ENCODE measurements around the gene RRAS2. TPM values are rescaled to one million over a fixed set of nuclear protein-coding genes. Genes with fewer than 3 reads are reported as not detected.

The RRAS2 gene
- polyA plus RNA-seq, 1 of the 3 experiments (the other 2 are of a cell fraction) = 53.3 TPM

- no peak overlapping the region for H2AFZ ChIP-seq (ENCODE audit: low read depth)
- ChIA-PET CTCF (no interaction called here), POLR2A (no interaction called here)
- no peaks in the 10 kb centered on the region for H3K4me1 ChIP-seq (ENCODE audit: control insufficient read depth in 1 of 2, insufficient read depth in 2 of 2, low read depth in 1 of 2, low read length in 1 of 2)
- H3K9me2 ChIP-seq = no peaks in the 10 kb centered on the region
- H3K27ac ChIP-seq (ENCODE audit: low read depth in 2 of 2, low read length in 1 of 2) = no peak overlapping the region
- H4K20me1 ChIP-seq (ENCODE audit: insufficient read depth) = no peaks in the 10 kb centered on the region
- H3K4me2 ChIP-seq = no peak overlapping the region
- no peaks in the 10 kb centered on the region for H3K27me3 ChIP-seq (ENCODE audit: insufficient read depth)
- TF ChIP-seq RCOR1 (IDR thresholded peaks at IDR 0.05; ENCODE audit: low read length) = no peak
- TF ChIP-seq, protein P1, sequence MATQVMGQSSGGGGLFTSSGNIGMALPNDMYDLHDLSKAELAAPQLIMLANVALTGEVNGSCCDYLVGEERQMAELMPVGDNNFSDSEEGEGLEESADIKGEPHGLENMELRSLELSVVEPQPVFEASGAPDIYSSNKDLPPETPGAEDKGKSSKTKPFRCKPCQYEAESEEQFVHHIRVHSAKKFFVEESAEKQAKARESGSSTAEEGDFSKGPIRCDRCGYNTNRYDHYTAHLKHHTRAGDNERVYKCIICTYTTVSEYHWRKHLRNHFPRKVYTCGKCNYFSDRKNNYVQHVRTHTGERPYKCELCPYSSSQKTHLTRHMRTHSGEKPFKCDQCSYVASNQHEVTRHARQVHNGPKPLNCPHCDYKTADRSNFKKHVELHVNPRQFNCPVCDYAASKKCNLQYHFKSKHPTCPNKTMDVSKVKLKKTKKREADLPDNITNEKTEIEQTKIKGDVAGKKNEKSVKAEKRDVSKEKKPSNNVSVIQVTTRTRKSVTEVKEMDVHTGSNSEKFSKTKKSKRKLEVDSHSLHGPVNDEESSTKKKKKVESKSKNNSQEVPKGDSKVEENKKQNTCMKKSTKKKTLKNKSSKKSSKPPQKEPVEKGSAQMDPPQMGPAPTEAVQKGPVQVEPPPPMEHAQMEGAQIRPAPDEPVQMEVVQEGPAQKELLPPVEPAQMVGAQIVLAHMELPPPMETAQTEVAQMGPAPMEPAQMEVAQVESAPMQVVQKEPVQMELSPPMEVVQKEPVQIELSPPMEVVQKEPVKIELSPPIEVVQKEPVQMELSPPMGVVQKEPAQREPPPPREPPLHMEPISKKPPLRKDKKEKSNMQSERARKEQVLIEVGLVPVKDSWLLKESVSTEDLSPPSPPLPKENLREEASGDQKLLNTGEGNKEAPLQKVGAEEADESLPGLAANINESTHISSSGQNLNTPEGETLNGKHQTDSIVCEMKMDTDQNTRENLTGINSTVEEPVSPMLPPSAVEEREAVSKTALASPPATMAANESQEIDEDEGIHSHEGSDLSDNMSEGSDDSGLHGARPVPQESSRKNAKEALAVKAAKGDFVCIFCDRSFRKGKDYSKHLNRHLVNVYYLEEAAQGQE (IDR thresholded peaks at IDR 0.05; ENCODE audit: low read depth, low read length) = peak; percentile 61
- 89% methylated on average over 5 of the region's 5 CpGs for WGBS (ENCODE audit: low lambda C conversion rate)
- peaks cover 4% of the 10 kb centered on the region for H3F3A ChIP-seq (replicated peaks; ENCODE audit: insufficient read depth)
- no peak for DNase-seq
- peaks cover 8 to 22% of the 10 kb centered on the region in 2 experiments for H3K36me3 ChIP-seq (replicated peaks in 1 of 2; ENCODE audit: control insufficient read depth in 1 of 2, insufficient read depth in 2 of 2, low read length in 1 of 2)
- H3K9me3 ChIP-seq = no peaks in the 10 kb centered on the region
- no peak overlapping the region for H3K9ac ChIP-seq
- no peak overlapping the region for H3K4me3 ChIP-seq (ENCODE audit: low read depth in 2 of 2, low read length in 1 of 2)
- H3K79me2 ChIP-seq (ENCODE audit: insufficient read depth) = peaks cover 3% of the 10 kb centered on the region; the same call in 1 of the 2 replicates
These were observed 89.0 kb downstream of the RRAS2 start for GRCh38 chr11:14269692-14270573.

DNA sequence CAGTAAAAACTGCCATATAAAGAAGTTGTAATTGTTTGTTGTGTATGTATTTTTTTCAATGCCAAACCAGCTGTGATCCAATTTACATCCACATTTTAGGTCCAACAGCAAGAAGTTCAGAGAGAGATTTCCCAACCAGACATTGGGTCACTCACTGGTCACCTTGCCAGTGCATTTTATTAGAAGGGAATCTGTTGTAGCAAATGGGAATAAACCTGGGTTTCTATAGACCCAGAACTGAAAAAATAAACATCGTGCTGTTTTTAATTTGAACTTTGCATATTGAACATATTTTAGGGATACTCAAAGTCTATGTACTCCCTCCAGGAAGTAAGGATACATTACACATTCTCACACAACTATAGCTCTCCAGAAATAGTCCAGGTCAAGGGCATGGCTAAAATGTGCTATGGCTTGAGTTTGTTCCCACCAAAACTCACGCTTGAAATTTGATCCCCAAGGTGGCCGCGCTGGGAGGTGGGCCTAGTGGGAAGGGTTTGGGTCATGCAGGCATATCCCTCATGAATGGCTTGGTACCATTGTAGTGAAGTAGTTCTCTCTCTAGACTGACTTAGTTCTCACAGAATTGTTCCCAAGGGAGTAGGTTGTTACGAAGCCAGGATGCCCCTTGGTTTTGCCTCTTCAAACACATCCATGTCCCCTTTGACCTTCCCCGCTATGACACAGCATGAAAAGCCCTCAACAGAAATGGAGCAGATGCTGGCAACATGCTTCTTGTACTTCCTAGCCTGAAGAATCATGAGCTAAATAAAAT is 90.9 kb downstream of the RRAS2 start:
- H3K79me2 ChIP-seq (ENCODE audit: insufficient read depth) = no peaks in the 10 kb centered on the region
- H2AFZ ChIP-seq (ENCODE audit: low read depth) = no peak overlapping the region
- H3F3A ChIP-seq (replicated peaks; ENCODE audit: insufficient read depth) = peaks cover 4% of the 10 kb centered on the region
- peaks cover 8 to 9% of the 10 kb centered on the region in 2 experiments for H3K36me3 ChIP-seq (replicated peaks in 1 of 2; ENCODE audit: control insufficient read depth in 1 of 2, insufficient read depth in 2 of 2, low read length in 1 of 2)
- H3K9me3 ChIP-seq = no peaks in the 10 kb centered on the region
- 97% methylated on average over 6 of the region's 6 CpGs for WGBS (ENCODE audit: low lambda C conversion rate)
- H4K20me1 ChIP-seq (ENCODE audit: insufficient read depth) = no peaks in the 10 kb centered on the region
- H3K27ac ChIP-seq (ENCODE audit: low read depth in 2 of 2, low read length in 1 of 2) = no peak overlapping the region
- H3K27me3 ChIP-seq (ENCODE audit: insufficient read depth) = no peaks in the 10 kb centered on the region
- no peaks in the 10 kb centered on the region for H3K4me1 ChIP-seq (ENCODE audit: control insufficient read depth in 1 of 2, insufficient read depth in 2 of 2, low read depth in 1 of 2, low read length in 1 of 2)
- ChIA-PET CTCF (no interaction called here), POLR2A (no interaction called here)
- no peak for DNase-seq
- no peak for TF ChIP-seq EP300 (IDR thresholded peaks at IDR 0.05; ENCODE audit: borderline replicate concordance in 1 of 2, low read depth in 1 of 2, low read length in 1 of 2)
- no peak for TF ChIP-seq ELF1 (IDR thresholded peaks at IDR 0.05)
- no peak overlapping the region for H3K4me2 ChIP-seq
- no peak overlapping the region for H3K4me3 ChIP-seq (ENCODE audit: low read depth in 2 of 2, low read length in 1 of 2)
- no peaks in the 10 kb centered on the region for H3K9me2 ChIP-seq
- H3K9ac ChIP-seq = no peak overlapping the region

- H4K20me1 ChIP-seq (ENCODE audit: insufficient read depth) = no peaks in the 10 kb centered on the region
- no peaks in the 10 kb centered on the region for H3K9me2 ChIP-seq
- WGBS (ENCODE audit: low lambda C conversion rate) = 88% methylated on average over 1 of the region's 1 CpG
- no peak overlapping the region for H2AFZ ChIP-seq (ENCODE audit: low read depth)
- H3K9ac ChIP-seq = no peak overlapping the region
- DNase-seq = no peak
- no peaks in the 10 kb centered on the region for H3K79me2 ChIP-seq (ENCODE audit: insufficient read depth)
- no peaks in the 10 kb centered on the region for H3K9me3 ChIP-seq
- CTCF ChIA-PET = no interaction called here
- peaks cover 4% of the 10 kb centered on the region for H3F3A ChIP-seq (replicated peaks; ENCODE audit: insufficient read depth)
- no peak overlapping the region for H3K27ac ChIP-seq (ENCODE audit: low read depth in 2 of 2, low read length in 1 of 2)
- H3K4me2 ChIP-seq = no peak overlapping the region
- H3K36me3 ChIP-seq (replicated peaks in 1 of 2; ENCODE audit: control insufficient read depth in 1 of 2, insufficient read depth in 2 of 2, low read length in 1 of 2) = peaks cover 3 to 8% of the 10 kb centered on the region in 2 experiments
- no peak overlapping the region for H3K4me3 ChIP-seq (ENCODE audit: low read depth in 2 of 2, low read length in 1 of 2)
- no peaks in the 10 kb centered on the region for H3K4me1 ChIP-seq (ENCODE audit: control insufficient read depth in 1 of 2, insufficient read depth in 2 of 2, low read depth in 1 of 2, low read length in 1 of 2)
- no peaks in the 10 kb centered on the region for H3K27me3 ChIP-seq (ENCODE audit: insufficient read depth)
- POLR2A ChIA-PET = no interaction called here
- TF ChIP-seq ZBTB33 (IDR thresholded peaks at IDR 0.05; ENCODE audit: borderline replicate concordance, low read depth) = no peak
- no peak for TF ChIP-seq TCF12 (IDR thresholded peaks at IDR 0.05)
- no peak for TF ChIP-seq FOXM1 (IDR thresholded peaks at IDR 0.05; ENCODE audit: low read depth)
- TF ChIP-seq TAF1 (IDR thresholded peaks at IDR 0.05; ENCODE audit: borderline replicate concordance, low read depth, low read length) = no peak
- no peak for TF ChIP-seq MAX (IDR thresholded peaks at IDR 0.05; ENCODE audit: low read depth)
- no peak for TF ChIP-seq MEF2A (IDR thresholded peaks at IDR 0.05; ENCODE audit: borderline replicate concordance, low read depth)
- TF ChIP-seq CHD2 (IDR thresholded peaks at IDR 0.05; ENCODE audit: low read length, partially characterized antibody) = no peak
These were observed 92.4 kb downstream of the RRAS2 start for GRCh38 chr11:14266622-14267021.

Measured in SK-N-SH (cell line).